ENCODE results near the gene TBC1D19. TPM values are rescaled to one million over a fixed set of nuclear protein-coding genes. Genes with fewer than 3 reads are reported as not detected.
A peak's percentile ranks its signal among the peaks of the same experiment; 100 is the strongest.

The TBC1D19 gene
- total and polyA plus RNA-seq, 2 of the 4 experiments (the other 2 are of a cell fraction) = 9.9 to 17.6 TPM

GRCh38 chr4:26731351-26732035 lies 147.6 kb downstream of the TBC1D19 start:
- dilution Hi-C loops (cut with HindIII; ENCODE audit: low sequenced_read_pairs, unreplicated experiment) = no loop called here

More at GRCh38 chr4:26731351-26732035, 147.6 kb downstream of the TBC1D19 start:
- Histone ChIP-seq H3K4me3 (ENCODE audit: insufficient read depth, low read depth, low read length) (no peak overlapping the region), H4K91ac (ENCODE audit: insufficient read depth, low read depth, low read length) (no peak overlapping the region), H3K27me3 (ENCODE audit: control insufficient read depth, insufficient read depth, low read length) (no peaks in the 10 kb centered on the region), H2BK15ac (ENCODE audit: low read depth, low read length) (no peak overlapping the region), H2AK9ac (replicated peaks; ENCODE audit: low read depth, low read length, poor library complexity) (no peak overlapping the region), H4K20me1 (ENCODE audit: insufficient read depth, low read length) (no peaks in the 10 kb centered on the region), H3K9me3 (ENCODE audit: control insufficient read depth, insufficient read depth, low read length) (no peaks in the 10 kb centered on the region), H3K27ac (ENCODE audit: insufficient read depth, low read length) (no peak overlapping the region), H2AK5ac (ENCODE audit: low read depth, low read length) (peak overlapping the region; percentile 45; the same call in 1 of the 2 replicates), H3K79me1 (ENCODE audit: low read depth in 1 of 2, low read length in 2 of 2) (no peaks in the 10 kb centered on the region; a peak in 1 of 4 replicates), H3K36me3 (ENCODE audit: control insufficient read depth, insufficient read depth, low read length) (peaks cover 4% of the 10 kb centered on the region; the same call in 1 of the 2 replicates), H2BK120ac (ENCODE audit: low read depth, low read length) (no peak overlapping the region), H2BK20ac (ENCODE audit: low read depth, low read length) (no peak overlapping the region), H3K4ac (ENCODE audit: low read depth, low read length) (peak overlapping the region; percentile 49; the same call in 1 of the 2 replicates), H2BK5ac (ENCODE audit: low read depth, low read length, poor library complexity, severe bottlenecking) (no peak overlapping the region), H3K4me2 (ENCODE audit: low read depth, low read length) (no peak overlapping the region), H3K56ac (ENCODE audit: extremely low read depth, insufficient read depth, low read length) (no peak overlapping the region), H4K5ac (ENCODE audit: low read depth, low read length) (no peak overlapping the region; the same call in 1 of the 2 replicates), H3K18ac (ENCODE audit: low read depth, low read length) (no peak overlapping the region), H3K9ac (ENCODE audit: low read depth, low read length) (no peak overlapping the region), H3K23ac (ENCODE audit: low read depth, low read length) (no peak overlapping the region), H2AFZ (replicated peaks; ENCODE audit: low read length, poor library complexity) (no peak overlapping the region), H3K4me1 (ENCODE audit: control insufficient read depth, insufficient read depth, low read length) (peaks cover 3% of the 10 kb centered on the region; the same call in 1 of the 2 replicates), H3K9me1 (ENCODE audit: insufficient read depth, low read length) (peaks cover 5% of the 10 kb centered on the region), H4K8ac (ENCODE audit: low read depth in 2 of 2, low read length in 2 of 2) (no peak overlapping the region), H3K14ac (replicated peaks; ENCODE audit: low read depth, low read length) (peak overlapping the region; percentile 59; the same call in 1 of the 2 replicates)
- in situ Hi-C loops (cut with MboI; ENCODE audit: low sequenced_read_pairs) (loop anchor here (25.0 kb wide), 1 partner anchor 281 kb away; no protein-coding TSS in a partner anchor), intact Hi-C loops (cut with micrococcal nuclease) (loop anchor here (5.0 kb wide), 1 partner anchor 276 kb away; no protein-coding TSS in a partner anchor)
- 100% methylated on average over 2 of the region's 11 CpGs; no CpG with 5 or more reads in 1 of the 2 experiments for WGBS, 2 experiments (ENCODE audit: extremely low coverage in 2 of 2, insufficient read length in 1 of 2)
- DNase-seq (peak; percentile 41), ATAC-seq (ENCODE audit: low read depth) (peak; percentile 32; the same call in 1 of the 2 replicates)
- BruUV-seq (replicated peaks) = no TSS peak
- ChIA-PET POLR2A (ENCODE audit: unreplicated experiment) (no interaction called here), CTCF (no interaction called here)
- 0 out of 2 replicates have a peak, but pooled peaks have one; percentile 21 for TF ChIP-seq FOS (IDR thresholded peaks at IDR 0.05; ENCODE audit: low read depth, low read length)
- no peak for TF ChIP-seq RFX5 (IDR thresholded peaks at IDR 0.05; ENCODE audit: low read depth, low read length)

All from IMR-90 (cell line).